Smooth muscle cell (in vitro differentiated cells): ENCODE results near the gene KIF26A. TPM values are rescaled to one million over a fixed set of nuclear protein-coding genes. Genes with fewer than 3 reads are reported as not detected.

Source experiments
- DNase-seq: peaks from one replicate; lab custom pipeline; 2025; ENCODE audit not compliant: unreplicated experiment; lab: John Stamatoyannopoulos, UW
- H2AFZ ChIP-seq: fragments of 200-600 bp; sonication (generic); 2 replicates; pipeline ENCODE4 v1.6.0; 2016; ENCODE audit warnings: antibody characterized with exemption, low read depth, mild to moderate bottlenecking
- H3F3A ChIP-seq: fragments of 200-600 bp; sonication (generic); 2 replicates; pipeline ENCODE4 v1.6.0; 2017; ENCODE audit warnings: antibody characterized with exemption, low read depth
- H3K27ac ChIP-seq: fragments of 200-600 bp; sonication (generic); 2 replicates; pipeline ENCODE4 v1.5.1; 2016; ENCODE audit warnings: low read depth, mild to moderate bottlenecking
- H3K27me3 ChIP-seq: fragments of 200-600 bp; sonication (generic); 2 replicates; pipeline ENCODE4 v1.6.1; 2016; ENCODE audit warnings: low read depth, mild to moderate bottlenecking
- H3K36me3 ChIP-seq: fragments of 200-600 bp; sonication (generic); 2 replicates; pipeline ENCODE4 v1.5.1; 2016; ENCODE audit warnings: low read depth
- H3K4me1 ChIP-seq: fragments of 200-600 bp; sonication (generic); 2 replicates; pipeline ENCODE4 v1.5.1; 2016; ENCODE audit warnings: low read depth
- H3K4me2 ChIP-seq: fragments of 200-600 bp; sonication (generic); 2 replicates; pipeline ENCODE4 v1.6.0; 2016; ENCODE audit warnings: mild to moderate bottlenecking
- H3K4me3 ChIP-seq: fragments of 200-600 bp; sonication (generic); 2 replicates; pipeline ENCODE4 v1.5.1; 2016; ENCODE audit warnings: mild to moderate bottlenecking
- H3K79me2 ChIP-seq: fragments of 200-600 bp; sonication (generic); 2 replicates; pipeline ENCODE4 v1.6.0; 2016; ENCODE audit warnings: low read depth, mild to moderate bottlenecking
- H3K9ac ChIP-seq: fragments of 200-600 bp; sonication (generic); 2 replicates; pipeline ENCODE4 v1.6.0; 2016; ENCODE audit warnings: low read depth
- H3K9me3 ChIP-seq: fragments of 200-600 bp; sonication (generic); replicated peaks from 2 replicates; pipeline ENCODE4 v1.5.1; 2016; ENCODE audit warnings: low read depth
- H4K20me1 ChIP-seq: fragments of 200-600 bp; sonication (generic); 2 replicates; pipeline ENCODE4 v1.6.0; 2016; ENCODE audit warnings: low read depth
- CTCF ChIP-seq: fragments of 200-600 bp; sonication (generic); IDR thresholded peaks from 2 replicates; pipeline ENCODE4 v1.5.1; 2017; ENCODE audit warnings: borderline replicate concordance, mild to moderate bottlenecking, antibody characterized with exemption; ENCODE audit not compliant: insufficient read depth, poor library complexity, severe bottlenecking
- WGBS: methylation state at CpG from one replicate; pipeline ENCODE4 v1.1.7; 2016; ENCODE audit warnings: low lambda C conversion rate; 5-methylcytosine and 5-hydroxymethylcytosine counted together
- polyA plus RNA-seq: library from polyadenylated mRNA; unstranded; fragments of >200 nt; fragmentation: Nextera tagmentation; extraction: Ambion mirVana; gene quantifications from 2 replicates; pipeline ENCODE4 v1.2.1, GENCODE V29; 2016
- total RNA-seq: library from RNA; depleted of rRNA; stranded (reverse); fragments of >200 nt; gene quantifications from 2 replicates; pipeline ENCODE4 v1.2.3, GENCODE V29; 2014

The KIF26A gene
- total and polyA plus RNA-seq, 2 experiments from 2014 or later = 4.4 to 5.9 TPM

DNA sequence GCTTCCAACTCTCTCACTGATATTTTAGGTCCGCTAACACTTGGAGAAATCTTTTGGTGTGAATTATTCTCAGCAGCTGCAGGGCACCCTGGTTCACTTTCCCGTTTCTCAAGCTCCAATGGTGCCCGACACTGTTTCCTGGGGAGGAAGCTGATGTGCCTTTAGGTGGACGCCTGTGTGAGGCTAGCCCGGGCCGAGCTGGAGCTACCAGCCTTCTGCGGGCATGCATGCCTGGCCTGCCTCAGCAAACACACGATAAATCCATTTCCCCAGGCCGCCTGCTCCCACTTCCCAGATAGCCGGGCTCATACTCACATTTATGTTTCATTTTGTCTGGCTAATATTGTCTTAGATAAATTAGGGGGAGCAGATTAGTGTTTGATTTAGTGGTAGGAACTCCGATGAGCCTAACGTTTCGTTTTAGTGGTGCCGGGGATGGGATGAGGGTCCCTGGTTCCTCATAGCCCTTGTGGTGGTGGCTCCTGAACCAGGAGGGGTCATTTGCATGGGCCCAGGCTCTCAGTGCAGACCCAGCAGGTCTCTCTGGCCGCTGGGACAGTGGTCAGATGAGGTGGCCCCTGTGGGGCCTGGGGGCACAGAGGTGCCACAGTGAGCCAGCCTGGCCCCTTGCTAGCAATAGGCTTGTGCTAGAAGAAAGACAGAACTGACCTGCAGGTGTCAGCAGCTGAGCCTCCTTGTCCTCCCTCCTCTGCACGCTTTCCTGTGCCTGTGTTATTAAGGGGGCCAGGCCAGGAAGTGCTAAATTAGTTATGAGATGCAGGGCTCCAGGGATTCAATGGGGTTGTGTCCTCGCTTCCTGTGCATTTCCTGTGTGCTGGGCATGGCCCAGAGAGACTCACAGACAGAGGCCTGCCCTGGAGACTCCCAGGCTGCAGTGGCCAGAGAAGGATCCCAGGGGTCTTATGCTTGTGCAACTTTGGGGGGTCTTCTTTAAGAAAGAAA is 88.3 kb downstream of the KIF26A start:
- no peak for DNase-seq
- WGBS = 91% methylated on average over 17 of the region's 17 CpGs
- Histone ChIP-seq H2AFZ (no peak overlapping the region), H3K4me3 (no peak overlapping the region), H3F3A (peaks cover 3% of the 10 kb centered on the region), H3K36me3 (no peaks in the 10 kb centered on the region), H4K20me1 (no peaks in the 10 kb centered on the region), H3K79me2 (no peaks in the 10 kb centered on the region), H3K27ac (no peak overlapping the region), H3K4me1 (peaks cover 5% of the 10 kb centered on the region), H3K9ac (no peak overlapping the region), H3K4me2 (no peak overlapping the region), H3K9me3 (no peaks in the 10 kb centered on the region), H3K27me3 (no peaks in the 10 kb centered on the region)
- TF ChIP-seq CTCF = no peak

DNA sequence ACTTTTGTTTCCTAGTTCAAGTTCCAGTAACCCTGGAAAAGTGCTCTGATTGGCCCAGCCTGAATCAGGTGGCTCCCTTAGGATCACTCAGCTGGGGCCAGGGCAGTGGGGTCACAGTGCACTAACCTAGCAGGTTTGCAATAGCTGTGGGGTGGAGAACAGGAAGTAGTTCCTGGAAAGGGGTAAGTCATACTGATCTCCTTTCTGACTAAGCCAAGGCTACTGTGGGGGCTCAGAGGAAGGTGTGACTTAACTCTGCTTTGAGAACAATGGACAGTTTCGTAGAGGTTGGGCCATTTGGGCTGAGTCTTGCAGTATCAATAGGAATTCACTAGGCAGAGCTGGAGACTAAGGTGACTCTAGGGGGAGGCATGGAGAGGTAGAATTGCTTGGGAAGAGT is 89.4 kb downstream of the KIF26A start:
- no peak overlapping the region for H3K4me3 ChIP-seq
- H4K20me1 ChIP-seq = no peaks in the 10 kb centered on the region
- no peak for TF ChIP-seq CTCF
- H3K9me3 ChIP-seq = no peaks in the 10 kb centered on the region
- H3K36me3 ChIP-seq = no peaks in the 10 kb centered on the region
- no peak overlapping the region for H2AFZ ChIP-seq
- no peak overlapping the region for H3K27ac ChIP-seq
- H3K9ac ChIP-seq = no peak overlapping the region
- H3K4me2 ChIP-seq = no peak overlapping the region
- H3F3A ChIP-seq = peaks cover 3% of the 10 kb centered on the region
- peaks cover 5% of the 10 kb centered on the region for H3K4me1 ChIP-seq
- H3K27me3 ChIP-seq = no peaks in the 10 kb centered on the region
- WGBS = 91% methylated on average over 1 of the region's 1 CpG
- no peak for DNase-seq
- no peaks in the 10 kb centered on the region for H3K79me2 ChIP-seq

GRCh38 chr14:104228221-104228620 is 89.8 kb downstream of the KIF26A start:
- Histone ChIP-seq H3K4me1 (peaks cover 5% of the 10 kb centered on the region), H3K27ac (no peak overlapping the region), H3K9me3 (no peaks in the 10 kb centered on the region), H3F3A (peaks cover 3% of the 10 kb centered on the region), H3K36me3 (no peaks in the 10 kb centered on the region), H3K4me3 (no peak overlapping the region), H3K27me3 (no peaks in the 10 kb centered on the region), H3K9ac (no peak overlapping the region), H3K79me2 (no peaks in the 10 kb centered on the region), H3K4me2 (no peak overlapping the region), H4K20me1 (no peaks in the 10 kb centered on the region), H2AFZ (no peak overlapping the region)
- DNase-seq = no peak
- TF ChIP-seq CTCF = no peak
- 93% methylated on average over 7 of the region's 7 CpGs for WGBS
